ENCODE measurements around the gene HORMAD2.

The HORMAD2 gene

GRCh38 chr22:30204742-30205111 lies 124.5 kb downstream of the HORMAD2 start:
- POLR2A ChIA-PET = interaction anchor here (0.9 to 1.0 kb wide), 2 partner anchors 8 to 14 kb away, joined by 3 to 5 read pairs; no protein-coding TSS in a partner anchor
- H3K4me1 ChIP-seq (ENCODE audit: control insufficient read depth, insufficient read depth, low read length) = no peaks in the 10 kb centered on the region
- no peaks in the 10 kb centered on the region for H3K36me3 ChIP-seq (ENCODE audit: control insufficient read depth in 2 of 2, insufficient read depth in 1 of 2, low read length in 2 of 2)
- H3K4me3 ChIP-seq (ENCODE audit: low read depth, low read length) = no peak overlapping the region
- CTCF ChIA-PET = interaction anchor here (1.3 kb wide), 1 partner anchor 60 kb away, joined by 3 read pairs; no protein-coding TSS in a partner anchor
- no peak overlapping the region for H3K27ac ChIP-seq (ENCODE audit: extremely low read depth, low read depth, low read length)
- H3K9me3 ChIP-seq (ENCODE audit: control insufficient read depth, insufficient read depth, low read depth, low read length) = no peaks in the 10 kb centered on the region
- TF ChIP-seq, protein P1, sequence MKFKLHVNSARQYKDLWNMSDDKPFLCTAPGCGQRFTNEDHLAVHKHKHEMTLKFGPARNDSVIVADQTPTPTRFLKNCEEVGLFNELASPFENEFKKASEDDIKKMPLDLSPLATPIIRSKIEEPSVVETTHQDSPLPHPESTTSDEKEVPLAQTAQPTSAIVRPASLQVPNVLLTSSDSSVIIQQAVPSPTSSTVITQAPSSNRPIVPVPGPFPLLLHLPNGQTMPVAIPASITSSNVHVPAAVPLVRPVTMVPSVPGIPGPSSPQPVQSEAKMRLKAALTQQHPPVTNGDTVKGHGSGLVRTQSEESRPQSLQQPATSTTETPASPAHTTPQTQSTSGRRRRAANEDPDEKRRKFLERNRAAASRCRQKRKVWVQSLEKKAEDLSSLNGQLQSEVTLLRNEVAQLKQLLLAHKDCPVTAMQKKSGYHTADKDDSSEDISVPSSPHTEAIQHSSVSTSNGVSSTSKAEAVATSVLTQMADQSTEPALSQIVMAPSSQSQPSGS (tag by site-specific recombination; IDR thresholded peaks at IDR 0.05; ENCODE audit: low read depth) = no peak
- 0 out of 2 replicates have a peak, but pooled peaks have one; percentile 35 for TF ChIP-seq PRDM1 (tag by site-specific recombination; IDR thresholded peaks at IDR 0.05)
- no peak for TF ChIP-seq ZNF292 (tag by site-specific recombination; IDR thresholded peaks at IDR 0.05; ENCODE audit: borderline replicate concordance, low read depth)
- TF ChIP-seq ZNF571 (tag by site-specific recombination; IDR thresholded peaks at IDR 0.05) = no peak
- TF ChIP-seq INSM2 (tag by site-specific recombination; IDR thresholded peaks at IDR 0.05) = no peak
- no peak for TF ChIP-seq ZBTB11 (tag by site-specific recombination; conservative IDR thresholded peaks at IDR 0.05; ENCODE audit: low read depth)
- no peak for TF ChIP-seq ZNF549 (tag by site-specific recombination; IDR thresholded peaks at IDR 0.05)

GRCh38 chr22:30205281-30206115 lies 125.2 kb downstream of the HORMAD2 start:
- CTCF ChIA-PET = interaction anchor here (1.1 to 1.3 kb wide), 2 partner anchors 16 to 59 kb away, joined by 3 read pairs; no protein-coding TSS in a partner anchor
- Histone ChIP-seq H3K4me1 (ENCODE audit: control insufficient read depth, insufficient read depth, low read length) (no peaks in the 10 kb centered on the region), H3K27ac (ENCODE audit: extremely low read depth, low read depth, low read length) (no peak overlapping the region; the same call in 1 of the 2 replicates), H3K36me3 (ENCODE audit: control insufficient read depth in 2 of 2, insufficient read depth in 1 of 2, low read length in 2 of 2) (no peaks in the 10 kb centered on the region), H3K9me3 (ENCODE audit: control insufficient read depth, insufficient read depth, low read depth, low read length) (no peaks in the 10 kb centered on the region), H3K4me3 (ENCODE audit: low read depth, low read length) (no peak overlapping the region)
- POLR2A ChIA-PET = interaction anchor here (0.7 to 1.0 kb wide), 3 partner anchors 9 to 13 kb away, joined by 3 to 5 read pairs (median 3); no protein-coding TSS in a partner anchor
- TF ChIP-seq ZNF530 (tag by site-specific recombination; IDR thresholded peaks at IDR 0.05; ENCODE audit: low read depth) (no peak), PATZ1 (tag by site-specific recombination; IDR thresholded peaks at IDR 0.05) (0 out of 2 replicates have a peak, but pooled peaks have one; percentile 15), ZNF629 (tag by site-specific recombination; IDR thresholded peaks at IDR 0.05) (peak; percentile 47), KLF17 (tag by site-specific recombination; IDR thresholded peaks at IDR 0.05) (0 out of 2 replicates have a peak, but pooled peaks have one; percentile 36), ZFHX2 (tag by site-specific recombination; conservative IDR thresholded peaks at IDR 0.05) (0 out of 2 replicates have a peak, but pooled peaks have one; percentile 25), ZNF600 (tag by site-specific recombination; IDR thresholded peaks at IDR 0.05) (no peak), ZEB2 (tag by site-specific recombination; IDR thresholded peaks at IDR 0.05) (no peak)
- TF ChIP-seq, protein P2, sequence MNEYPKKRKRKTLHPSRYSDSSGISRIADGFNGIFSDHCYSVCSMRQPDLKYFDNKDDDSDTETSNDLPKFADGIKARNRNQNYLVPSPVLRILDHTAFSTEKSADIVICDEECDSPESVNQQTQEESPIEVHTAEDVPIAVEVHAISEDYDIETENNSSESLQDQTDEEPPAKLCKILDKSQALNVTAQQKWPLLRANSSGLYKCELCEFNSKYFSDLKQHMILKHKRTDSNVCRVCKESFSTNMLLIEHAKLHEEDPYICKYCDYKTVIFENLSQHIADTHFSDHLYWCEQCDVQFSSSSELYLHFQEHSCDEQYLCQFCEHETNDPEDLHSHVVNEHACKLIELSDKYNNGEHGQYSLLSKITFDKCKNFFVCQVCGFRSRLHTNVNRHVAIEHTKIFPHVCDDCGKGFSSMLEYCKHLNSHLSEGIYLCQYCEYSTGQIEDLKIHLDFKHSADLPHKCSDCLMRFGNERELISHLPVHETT (tag by site-specific recombination; IDR thresholded peaks at IDR 0.05) = 0 out of 2 replicates have a peak, but pooled peaks have one; percentile 8
- TF ChIP-seq, protein P3, sequence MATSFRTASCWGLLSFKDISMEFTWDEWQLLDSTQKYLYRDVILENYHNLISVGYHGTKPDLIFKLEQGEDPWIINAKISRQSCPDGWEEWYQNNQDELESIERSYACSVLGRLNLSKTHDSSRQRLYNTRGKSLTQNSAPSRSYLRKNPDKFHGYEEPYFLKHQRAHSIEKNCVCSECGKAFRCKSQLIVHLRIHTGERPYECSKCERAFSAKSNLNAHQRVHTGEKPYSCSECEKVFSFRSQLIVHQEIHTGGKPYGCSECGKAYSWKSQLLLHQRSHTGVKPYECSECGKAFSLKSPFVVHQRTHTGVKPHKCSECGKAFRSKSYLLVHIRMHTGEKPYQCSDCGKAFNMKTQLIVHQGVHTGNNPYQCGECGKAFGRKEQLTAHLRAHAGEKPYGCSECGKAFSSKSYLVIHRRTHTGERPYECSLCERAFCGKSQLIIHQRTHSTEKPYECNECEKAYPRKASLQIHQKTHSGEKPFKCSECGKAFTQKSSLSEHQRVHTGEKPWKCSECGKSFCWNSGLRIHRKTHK (tag by site-specific recombination; IDR thresholded peaks at IDR 0.05) = no peak
